GM12801 (cell line): ENCODE data around the gene PTPN11.

Experiments used
- CTCF ChIP-seq: IDR thresholded peaks from one replicate; pipeline ENCODE4 v1.5.1; 2011; ENCODE audit warnings: control low read depth; ENCODE audit not compliant: insufficient read length; ENCODE audit errors: extremely low read depth

Gene PTPN11

DNA sequence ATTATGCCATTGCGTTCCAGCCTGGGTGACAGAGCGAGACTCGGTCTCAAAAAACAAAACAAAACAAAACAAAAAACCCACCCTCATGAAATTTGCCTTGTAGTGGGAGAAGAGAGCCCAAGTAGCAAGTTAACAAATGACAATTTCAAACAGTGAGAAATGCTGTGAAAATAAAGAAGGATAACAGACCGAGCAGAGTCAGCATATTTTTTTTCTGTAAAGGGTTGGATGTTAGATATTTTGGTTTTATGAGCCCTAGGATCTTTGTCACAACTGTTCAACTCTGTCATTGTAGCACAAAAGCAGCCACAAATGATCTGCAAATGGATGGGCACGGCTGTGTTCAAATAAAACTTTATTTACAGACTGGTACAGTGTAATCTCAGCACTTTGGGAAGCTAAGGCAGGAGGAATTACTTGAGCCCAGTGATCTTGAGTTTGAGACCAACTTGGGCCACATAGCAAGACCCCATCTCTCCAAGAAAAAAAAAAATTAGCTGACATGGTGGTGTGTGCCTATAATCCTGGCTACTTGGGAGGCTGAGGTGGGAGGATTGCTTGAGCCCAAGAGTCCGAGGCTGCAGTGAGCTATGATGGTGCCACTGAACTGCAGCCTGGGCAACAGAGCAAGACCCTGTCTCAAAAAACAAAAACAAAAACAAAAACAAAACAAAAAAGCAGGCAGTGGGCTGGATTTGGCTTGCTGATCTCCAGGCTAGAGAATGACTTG, 117.1 kb downstream of the PTPN11 start:
- no peak for TF ChIP-seq CTCF

DNA sequence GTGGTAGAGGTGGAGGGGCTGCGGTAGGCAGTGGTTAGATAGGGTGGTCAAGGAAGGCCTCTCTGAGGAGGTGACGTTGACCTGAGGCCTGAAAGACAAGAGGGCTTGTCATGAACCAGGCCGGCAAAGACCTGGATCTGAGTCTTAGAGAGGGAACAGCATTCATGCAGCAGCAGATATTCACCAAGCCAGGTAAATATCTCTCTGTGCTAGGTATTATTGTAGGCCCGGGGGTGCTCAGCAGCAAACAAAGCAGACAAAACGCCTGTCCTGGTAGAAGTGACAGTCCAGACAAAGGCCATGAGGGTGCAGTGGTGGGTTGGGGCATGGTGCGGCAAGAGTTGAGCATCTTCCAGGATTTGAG, 117.6 kb downstream of the PTPN11 start:
- no peak for TF ChIP-seq CTCF

DNA sequence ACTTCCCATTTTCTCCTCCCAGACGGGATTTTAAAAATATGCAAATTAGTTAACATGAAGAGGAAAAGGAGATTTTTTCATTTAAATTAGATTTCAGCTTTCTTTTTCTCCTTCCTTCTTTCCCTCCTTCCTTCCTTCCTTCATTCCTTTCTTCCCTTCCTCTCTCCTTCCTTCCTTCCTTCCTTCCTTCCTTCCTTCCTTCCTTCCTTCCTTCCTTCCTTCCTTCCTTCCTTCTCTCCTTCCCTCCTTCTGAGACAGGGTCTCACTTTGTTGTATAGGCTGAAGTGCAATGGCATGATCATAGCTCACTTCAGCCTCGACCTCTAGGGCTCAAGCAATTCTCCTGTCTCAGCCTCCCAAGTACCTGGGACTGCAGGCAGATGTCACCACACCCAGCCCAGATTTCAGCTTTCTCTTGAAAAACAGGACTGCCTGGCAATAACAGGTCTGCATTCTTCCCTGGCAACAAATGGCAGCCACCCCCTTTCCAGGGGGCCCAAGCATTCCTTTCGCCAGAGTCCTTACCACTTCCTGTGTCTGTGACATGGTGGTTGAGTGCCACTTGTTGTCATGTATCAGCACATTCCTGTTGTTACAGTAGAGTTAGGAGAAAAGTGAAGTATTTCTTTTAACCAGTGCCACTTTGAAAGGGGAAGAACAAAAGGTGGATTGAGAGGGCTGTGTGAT, 119.1 kb downstream of the PTPN11 start:
- TF ChIP-seq CTCF: no peak

DNA sequence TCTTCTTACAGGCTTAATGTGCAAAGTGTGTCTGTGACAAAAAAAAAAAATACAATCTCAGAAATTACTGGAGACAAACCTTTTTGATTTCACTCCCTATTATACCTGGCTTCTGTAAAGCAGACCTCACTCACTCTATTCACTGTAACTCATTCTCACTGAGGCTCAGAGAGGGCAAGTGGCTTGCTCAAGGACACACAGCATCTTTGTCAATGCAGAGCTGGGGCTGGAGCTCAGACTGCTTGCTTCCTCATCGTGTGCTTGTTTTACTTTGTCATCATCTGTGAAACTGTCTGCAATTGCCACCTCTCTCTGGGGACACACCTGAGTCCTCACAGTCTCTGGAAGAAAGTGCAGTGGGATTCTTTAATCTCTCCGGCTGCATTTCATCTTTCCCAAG, 120.0 kb downstream of the PTPN11 start:
- TF ChIP-seq CTCF: no peak

GRCh38 chr12:112539221-112539620, 120.5 kb downstream of the PTPN11 start:
- TF ChIP-seq CTCF: no peak

DNA sequence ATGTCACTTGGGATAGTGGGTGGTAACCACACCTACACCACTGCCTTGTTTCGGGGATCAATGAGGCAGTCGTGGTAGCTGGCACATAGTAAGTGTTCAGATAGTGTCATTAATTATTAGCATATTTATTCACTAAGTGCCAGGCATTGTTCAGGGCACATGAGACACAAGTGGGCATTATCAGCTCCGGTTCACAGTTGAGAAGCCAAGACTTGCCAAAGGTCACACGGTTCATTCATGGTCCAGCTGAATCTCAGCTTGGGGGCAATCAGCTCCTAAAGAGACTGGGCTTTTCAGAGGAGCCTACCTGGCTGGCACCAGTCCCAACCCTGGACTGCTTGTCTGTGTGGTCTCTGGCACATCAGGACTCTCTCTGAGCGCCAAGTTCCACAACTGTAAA, 121.3 kb downstream of the PTPN11 start:
- TF ChIP-seq CTCF: no peak

- TF ChIP-seq CTCF: no peak
Measured at GRCh38 chr12:112543751-112544150, 125.0 kb downstream of the PTPN11 start.
